Stomach (tissue), 4 donors: ENCODE data around the gene TPRN.

Experiments used
- CTCF ChIP-seq, 7 experiments: fragments of 450-650 bp in 4 of 7; fragments of 200-600 bp in 3 of 7; sonication (generic) in 3 of 7; IDR thresholded peaks; one replicate each; pipeline ENCODE4 v1.5.1; 2016 to 2019; ENCODE audit warnings: antibody characterized with exemption in 7 of 7, control low read depth in 2 of 7, mild to moderate bottlenecking in 1 of 7
- EP300 ChIP-seq: sonication (generic); formaldehyde crosslinking; IDR thresholded peaks from one replicate; pipeline ENCODE4 v1.6.1; 2017; ENCODE audit warnings: antibody characterized with exemption

GRCh38 chr9:137183980-137184595, 16.5 kb downstream of the TPRN start:
- no peak for TF ChIP-seq CTCF (IDR thresholded peaks at IDR 0.05)
- no peak for TF ChIP-seq EP300
